ENCODE results near the gene L3MBTL2.
"Not testable (repeated sequence)": the region's sequence is repeated elsewhere in the genome, so short reads cannot be mapped to it uniquely, and the experiment has no call there.

L3MBTL2 gene

DNA sequence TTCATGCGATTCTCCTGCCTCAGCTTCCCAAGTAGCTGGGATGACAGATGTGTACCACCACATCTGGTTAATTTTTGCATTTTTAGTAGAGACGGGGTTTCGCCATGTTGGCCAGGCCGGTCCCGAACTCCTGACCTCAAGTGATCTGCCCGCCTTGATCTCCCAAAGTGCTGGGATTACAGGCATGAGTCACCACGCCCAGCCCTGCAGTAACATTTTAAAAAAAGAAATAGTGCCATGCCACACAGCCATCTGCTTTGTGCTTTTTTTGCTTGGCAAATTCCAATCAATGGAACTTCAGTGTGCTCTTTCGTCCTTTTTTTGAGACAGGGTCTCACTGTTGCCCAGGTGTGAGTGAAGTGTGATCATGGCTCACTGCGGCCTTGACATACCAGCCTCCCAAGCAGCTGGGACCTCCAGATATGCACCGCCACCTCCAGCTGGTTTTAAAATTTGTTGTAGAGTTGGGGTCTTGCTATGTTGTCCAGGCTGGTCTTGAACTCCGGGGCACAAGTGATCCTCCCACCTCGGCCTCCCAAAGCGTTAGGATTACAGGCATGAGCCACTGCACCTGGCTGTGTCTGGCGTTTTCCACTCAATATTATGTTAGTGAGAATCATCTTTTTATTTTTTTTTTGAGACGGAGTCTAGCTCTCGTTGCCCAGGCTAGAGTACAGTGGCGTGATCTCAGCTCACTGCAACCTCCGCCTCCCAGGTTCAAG is 37.4 kb downstream of the L3MBTL2 start:
- no peak for DNase-seq

DNA sequence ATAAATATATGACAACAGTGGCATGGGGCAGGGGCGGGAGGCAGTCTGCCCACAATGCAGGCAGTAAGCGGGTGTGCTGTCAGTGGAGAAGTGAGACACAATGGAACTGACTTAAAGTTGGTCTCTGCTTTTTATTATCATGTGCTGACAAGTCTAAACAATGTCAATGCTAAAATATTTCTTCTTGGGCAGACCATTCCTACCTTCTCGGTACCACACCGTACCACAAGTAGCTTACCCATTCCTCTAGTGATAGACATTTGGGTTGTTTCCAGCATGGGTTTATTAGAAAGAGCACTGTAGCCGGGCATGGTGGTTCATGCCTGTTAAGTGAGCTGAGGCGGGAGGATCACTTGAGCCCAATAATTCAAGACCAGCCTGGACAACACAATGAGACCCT is 38.2 kb downstream of the L3MBTL2 start:
- no peak for DNase-seq

DNA sequence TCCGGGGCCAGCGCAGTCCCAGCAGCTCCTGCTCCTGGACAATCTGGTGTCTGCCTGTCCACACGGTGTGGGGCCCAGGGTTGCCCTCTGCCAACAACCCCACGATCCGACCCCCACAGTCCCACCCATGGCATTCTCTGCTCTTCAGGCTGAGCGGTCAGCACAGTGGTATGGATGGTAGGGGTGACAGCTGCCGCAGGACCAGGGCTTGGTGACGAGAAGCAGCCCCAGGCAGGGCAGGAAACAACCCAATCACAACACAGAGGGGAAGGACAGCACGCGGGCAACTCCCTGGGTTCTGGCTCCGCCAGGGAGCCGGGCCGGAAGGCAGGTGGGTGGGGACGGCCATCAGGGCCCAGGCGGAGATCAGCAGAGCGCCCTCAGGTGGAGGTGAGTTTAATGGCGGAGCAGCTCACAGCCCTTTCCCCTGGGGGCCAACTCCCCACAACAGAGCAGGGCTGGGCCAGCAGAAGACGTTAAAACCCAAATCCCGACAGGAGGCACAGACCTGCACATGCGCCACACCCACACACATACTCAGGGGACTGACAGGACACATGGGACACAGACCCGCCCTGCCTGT is 40.9 kb downstream of the L3MBTL2 start:
- DNase-seq: no peak

DNA sequence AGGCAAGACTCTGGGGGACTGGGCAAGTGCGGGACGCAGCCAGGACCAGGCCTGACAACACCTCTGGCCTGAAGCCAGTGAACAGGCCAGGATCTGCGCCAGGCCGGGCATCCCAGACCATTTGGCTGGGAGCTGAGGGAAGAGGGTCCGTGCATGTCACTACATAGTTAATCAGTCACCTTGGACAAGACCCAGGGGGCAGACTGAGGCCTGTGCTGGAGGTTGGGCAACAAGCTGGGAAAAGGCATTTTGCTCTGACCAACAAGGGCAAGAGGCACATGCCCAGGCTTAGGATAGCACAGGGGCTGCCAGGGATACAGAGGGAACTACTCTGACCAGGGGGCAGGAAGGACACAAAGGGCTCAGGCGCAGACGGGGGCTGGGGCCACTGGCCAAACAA is 42.6 kb downstream of the L3MBTL2 start:
- no peak for DNase-seq

DNA sequence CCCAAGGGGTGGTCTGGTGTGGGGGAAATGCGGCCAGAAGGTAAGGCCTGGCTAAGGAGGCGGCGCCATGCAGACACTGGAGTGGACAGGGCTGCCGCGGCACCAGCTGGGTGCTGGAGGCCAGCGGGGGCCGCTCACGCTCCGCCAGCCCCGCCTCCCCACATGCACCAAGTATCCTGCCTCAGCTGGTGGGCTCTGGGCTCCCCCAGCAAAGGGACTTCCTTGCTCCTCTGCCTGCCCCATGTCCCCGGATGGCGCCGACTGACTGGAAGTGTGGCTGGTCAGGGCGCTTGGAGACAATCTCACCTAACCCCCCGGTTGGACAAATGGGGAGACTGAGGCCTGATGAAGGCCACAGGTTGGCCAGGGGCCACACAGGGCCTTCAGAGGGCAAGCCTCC is 43.2 kb downstream of the L3MBTL2 start:
- DNase-seq: no peak

DNA sequence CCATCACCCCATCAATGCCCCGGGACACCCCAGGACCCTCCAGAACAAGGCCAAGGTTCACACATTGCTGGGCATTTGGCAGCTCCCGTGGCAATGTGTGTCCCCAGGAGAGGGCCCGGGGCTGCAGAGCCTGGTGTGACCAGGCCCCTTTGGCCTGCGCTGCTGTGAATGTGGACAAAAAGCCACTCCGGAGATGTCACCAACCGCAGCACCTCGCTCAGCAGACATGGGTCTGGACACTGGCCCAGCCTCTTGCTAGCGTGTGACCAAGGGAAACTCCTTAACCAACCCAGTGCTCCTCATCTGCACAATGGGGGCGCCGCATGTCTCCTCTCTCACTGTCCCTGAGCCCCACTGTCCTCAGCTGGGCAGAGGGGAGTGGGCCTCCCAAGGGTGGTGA is 43.6 kb downstream of the L3MBTL2 start:
- no peak for DNase-seq

DNA sequence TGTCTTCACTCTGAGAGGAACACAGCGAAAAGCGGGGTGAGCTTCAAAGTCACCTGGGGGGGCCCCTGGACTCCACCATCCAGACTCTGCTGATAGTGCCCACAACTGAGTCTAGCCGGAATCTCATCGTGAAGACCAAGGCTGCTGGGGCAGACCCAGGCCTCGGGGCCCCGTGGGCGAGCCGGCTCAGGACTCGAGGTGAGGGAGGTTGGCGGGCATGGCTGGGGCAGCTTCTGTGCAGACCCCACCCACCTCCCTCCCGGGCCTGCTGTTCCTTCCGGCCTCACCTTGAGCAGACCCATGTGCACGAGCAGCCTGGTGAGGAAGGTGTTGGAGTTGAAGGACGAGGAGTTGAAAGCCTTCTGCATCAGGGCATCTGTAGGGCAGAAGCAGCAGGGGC is 44.3 kb downstream of the L3MBTL2 start:
- no peak for DNase-seq

DNA sequence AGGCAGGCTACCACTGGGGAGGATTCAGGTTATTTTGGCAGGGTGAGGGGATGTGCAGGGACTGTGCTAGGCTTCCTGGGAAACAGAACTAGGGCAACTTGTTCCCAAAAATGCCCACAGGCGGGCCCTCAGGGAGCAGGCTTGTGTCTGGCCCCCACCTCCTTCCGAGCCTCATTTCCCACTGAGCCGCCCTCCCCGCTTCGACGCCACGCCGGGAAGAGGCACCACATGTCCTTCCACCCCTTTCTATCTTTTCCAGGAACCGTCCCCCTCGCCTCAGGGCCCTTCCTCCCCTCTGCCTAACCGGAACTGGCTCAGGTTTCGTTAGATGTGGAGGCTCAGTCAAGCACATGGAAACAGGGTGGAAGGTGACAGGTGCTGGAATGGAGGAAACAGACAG is 45.0 kb downstream of the L3MBTL2 start:
- DNase-seq: no peak

DNA sequence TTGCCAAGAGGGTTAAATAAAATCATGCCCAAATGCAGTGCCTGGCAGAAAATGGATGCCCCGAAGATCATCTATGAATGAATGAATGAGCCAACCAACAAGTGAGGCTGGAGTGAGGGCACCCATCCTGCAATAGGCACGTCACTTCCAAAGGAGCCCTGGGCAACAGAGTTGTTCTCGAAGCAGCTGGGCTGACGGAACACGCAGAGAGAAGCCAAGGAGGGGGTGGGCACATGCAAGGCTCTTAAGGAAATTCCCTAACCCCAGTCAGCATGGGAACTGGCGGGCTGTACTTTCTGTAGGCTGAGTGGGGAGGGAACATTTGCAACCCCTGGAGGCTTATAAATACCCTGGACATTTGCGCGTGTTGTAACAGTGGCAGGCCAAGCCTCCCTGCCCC is 47.3 kb downstream of the L3MBTL2 start:
- no peak for DNase-seq

DNA sequence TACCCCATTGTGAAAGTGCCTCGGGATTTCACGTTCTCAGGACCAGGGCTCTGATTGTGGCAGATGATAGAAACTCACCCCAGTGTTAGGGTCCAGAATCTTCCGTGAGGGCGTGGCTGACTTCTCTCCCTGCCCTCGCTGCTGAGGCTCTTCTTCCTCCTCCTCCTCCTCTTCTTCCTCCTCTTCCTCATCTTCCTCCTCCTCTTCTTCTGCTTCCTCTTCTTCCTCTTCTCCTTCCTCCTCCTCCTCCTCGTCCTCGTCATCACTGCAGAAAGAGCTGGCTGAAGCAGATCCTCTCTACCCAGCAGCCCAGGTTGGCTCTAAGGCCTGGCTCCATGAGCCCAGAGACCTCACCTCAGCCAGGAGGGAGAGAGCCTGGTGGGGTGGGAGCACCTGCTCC is 49.1 kb downstream of the L3MBTL2 start:
- DNase-seq: no peak

DNA sequence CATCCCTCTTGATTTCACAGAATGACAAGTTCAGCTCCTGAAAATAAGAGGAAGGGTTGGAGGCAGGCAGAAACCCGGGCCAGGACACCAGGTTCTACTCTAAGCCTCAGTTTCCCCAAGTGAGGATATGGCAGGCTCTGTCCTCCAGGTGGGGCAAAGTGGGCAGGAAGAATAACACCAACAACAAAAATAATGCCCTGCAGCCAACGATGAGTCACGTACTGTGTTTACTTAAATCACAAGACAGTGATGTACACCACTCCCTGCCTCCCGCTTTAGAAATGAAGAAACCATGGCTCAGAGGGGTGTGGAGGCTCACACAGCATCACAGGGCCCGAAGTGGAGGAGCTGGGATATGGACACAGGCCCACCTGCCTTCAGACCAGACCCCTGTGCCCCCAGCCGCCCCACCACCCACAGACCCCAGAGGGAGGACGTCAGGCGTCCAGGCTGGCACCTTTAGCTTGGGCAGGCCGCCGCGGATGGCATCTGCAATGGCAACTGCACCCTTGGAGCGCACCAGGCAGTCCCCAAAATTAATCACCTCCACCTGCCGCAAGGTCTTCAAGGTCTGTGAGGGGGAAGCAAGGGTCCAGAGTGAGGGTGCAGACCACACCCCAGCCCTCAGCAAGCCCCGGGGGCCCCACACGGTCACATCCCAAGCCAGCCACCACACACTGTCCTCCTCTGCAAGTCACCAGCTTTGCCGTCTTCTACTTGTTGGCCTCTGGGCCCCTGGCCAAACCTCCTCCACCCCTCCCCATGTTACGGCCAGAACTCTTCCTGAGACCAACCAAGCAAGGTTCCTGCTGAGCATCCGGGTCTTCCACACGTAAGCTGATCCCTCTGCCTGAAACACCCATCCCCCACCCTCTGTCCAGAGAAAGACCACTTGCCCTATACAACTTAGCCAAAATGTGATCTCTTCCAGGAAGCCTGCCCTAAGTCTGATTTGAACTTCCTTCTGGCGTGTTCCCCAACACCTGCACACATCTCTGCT is 51.4 kb downstream of the L3MBTL2 start:
- no peak for DNase-seq

DNA sequence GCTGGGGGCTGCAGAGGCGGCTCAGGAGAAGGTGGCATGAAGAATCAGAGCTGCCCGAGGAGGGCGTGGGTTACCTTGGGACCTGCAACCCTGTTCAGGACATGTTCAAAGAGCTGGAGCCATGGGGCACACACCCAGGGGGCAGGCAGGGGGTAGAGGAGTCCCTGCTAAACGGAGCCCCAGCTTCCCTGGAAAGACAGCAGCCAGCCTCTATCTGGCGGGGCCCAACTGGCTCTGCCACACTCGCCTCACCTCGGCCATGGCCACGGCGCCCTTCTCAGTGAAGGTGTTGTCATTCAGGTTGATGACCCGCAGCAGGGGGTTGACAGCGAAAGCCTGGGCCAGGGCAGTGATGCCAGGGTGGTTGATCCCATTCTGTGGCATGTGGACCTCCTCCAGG is 52.6 kb downstream of the L3MBTL2 start:
- no peak for DNase-seq

DNA sequence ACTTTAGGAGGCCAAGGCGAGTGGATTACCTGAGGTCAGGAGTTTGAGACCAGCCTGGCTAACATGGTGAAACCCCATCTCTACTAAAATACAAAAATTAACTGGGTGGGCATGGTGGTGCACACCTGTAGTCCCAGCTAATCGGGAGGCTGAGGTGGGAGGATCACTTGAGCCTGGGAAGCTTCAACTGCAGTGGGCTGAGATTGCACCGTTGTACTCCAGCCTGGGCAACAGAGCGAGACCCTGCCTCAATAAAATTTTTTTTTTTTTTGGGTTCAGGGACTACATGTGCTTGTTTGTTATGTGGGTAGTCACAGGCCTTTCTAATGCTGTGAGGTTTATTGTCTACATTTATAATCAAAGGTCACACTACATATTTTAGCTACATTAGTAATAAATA is 54.6 kb downstream of the L3MBTL2 start:
- DNase-seq: not testable (repeated sequence)

DNA sequence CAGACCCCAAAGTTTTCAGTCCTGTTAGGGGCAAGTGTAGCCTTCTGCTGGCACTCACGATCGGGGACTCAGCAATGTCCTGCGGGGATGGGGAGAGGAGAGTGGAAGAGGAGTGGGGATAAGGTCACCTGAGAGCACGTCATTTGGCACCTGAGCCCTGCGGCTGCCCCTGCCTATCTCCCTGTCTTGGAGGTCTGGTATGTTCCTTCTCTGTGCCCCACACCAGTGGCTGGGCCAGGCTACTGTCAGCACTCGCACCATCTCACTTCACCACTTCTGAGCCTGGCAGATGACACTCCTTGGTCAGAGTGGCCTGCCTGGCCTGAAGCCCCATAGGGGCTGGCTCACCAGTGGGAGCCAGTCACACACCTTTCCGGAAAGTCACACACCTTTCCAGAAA is 55.8 kb downstream of the L3MBTL2 start:
- no peak for DNase-seq

DNA sequence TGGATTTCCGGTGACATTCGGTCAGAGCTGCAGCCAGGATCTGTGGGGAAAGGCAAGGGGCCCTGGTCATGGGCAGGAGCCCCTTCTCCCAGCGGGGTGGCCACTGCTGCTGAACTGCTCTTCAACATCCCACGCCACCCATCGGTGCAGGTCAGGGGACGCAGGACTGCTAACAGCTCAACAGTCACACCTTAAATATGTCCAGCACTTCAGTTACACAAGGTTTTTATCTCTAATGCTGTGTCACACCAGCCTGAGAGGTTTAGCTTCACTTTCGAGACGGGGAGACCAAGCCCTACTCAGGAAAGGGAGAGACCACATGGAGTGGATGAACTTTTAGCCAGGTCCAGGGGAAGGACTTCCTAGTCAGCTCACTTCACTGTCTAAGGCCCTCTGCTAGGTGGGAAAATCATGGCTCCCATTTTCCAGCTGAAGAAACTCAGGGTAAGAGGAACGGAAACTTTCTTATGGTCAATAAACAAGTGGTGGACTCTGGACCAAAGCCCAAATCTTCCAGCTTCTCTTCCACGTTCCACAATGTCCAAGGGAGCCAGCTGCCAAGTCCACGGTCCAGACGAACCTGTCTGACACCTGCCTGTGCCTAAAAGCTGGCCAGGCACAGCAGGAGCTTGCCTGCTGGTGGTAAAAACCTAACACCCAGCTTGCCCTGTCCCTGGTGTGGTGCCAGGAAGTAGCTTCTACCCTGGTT is 56.6 kb downstream of the L3MBTL2 start:
- no peak for DNase-seq

DNA sequence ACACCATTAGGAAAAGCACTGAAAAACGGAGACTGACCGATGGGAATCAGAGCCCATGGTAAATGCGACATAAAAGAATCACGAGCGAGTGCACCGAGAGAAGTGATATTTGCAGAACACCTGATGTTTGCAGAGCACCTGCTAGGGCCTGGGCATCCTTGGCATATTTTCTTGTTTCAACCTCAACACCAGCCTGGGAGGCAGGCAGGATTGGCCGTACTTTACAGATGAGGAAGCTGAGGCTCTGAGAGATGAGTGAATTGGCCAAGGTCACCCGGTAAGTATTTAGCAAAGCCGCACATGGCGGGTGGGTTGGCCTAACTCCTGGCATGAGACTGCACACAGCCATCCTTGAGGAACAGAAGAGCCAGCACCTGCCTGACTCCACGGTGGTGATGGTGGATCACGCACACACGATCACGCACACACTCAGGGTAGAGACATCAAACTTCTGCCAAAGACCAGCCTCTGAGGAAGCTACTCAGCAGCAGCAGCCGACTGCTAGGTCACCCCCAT is 57.2 kb downstream of the L3MBTL2 start:
- no peak for DNase-seq

DNA sequence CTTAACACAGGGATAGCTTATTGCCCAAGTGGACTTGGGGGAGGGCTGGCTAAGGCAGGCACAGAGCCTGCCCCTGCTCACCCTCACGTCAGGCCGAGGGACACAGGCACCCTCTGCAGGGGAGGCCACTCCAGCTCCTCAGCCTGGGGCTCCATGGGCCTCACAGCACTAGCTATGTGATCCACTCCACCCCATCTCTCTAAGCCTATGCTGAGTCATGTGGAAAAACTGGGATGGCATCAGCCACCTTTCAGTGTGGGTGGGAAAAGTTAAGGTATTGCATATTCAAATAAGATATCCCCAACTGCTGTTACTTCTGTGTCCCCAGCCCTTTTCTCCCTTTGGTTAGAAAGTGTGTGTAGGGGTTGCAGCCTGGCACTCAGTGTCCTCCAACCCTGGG is 58.6 kb downstream of the L3MBTL2 start:
- no peak for DNase-seq

DNA sequence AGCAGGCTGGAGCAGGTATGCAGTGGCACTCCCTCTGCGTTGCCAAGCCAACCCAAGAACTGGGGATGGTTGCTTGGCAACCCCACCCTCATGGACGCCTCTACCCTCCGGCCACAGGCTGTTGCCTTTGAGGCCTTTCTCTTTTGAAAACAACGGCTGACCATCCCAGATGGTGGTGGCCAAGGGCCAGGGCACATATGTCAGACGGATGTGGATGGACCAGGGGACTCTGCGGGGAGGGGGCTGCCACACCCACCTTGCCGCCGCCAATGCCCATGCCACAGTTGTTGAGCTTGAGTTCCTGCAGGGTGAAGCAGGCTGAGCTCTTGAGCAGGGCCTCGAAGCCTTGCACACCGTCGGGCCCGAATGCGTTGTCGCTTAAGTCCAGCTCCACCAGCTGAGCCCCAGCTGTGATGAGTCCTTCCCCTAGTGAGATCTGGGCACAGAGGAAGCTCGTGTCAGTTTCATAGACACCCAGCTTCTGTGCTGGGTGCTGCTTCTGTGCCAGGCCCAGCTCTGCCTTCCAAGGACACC is 59.4 kb downstream of the L3MBTL2 start:
- no peak for DNase-seq

DNA sequence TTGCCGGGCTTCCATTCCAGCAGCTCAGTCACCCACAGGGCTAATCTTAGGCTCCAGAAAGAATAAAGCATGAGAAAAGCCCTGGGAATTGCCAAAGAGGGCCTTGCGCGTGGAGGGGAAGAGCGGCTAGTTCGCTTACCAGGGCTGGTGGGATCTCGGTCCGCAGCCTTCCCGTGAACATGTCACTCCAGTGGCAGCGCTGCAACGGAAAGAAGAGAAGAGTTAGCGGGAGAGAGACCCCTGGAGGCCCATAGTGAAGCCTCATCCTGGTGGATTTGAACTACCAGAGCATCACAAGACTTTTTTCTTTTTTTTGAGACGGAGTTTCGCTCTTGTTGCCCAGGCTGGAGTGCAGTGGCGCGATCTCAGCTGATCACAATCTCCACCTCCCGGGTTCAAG is 62.8 kb downstream of the L3MBTL2 start:
- no peak for DNase-seq

DNA sequence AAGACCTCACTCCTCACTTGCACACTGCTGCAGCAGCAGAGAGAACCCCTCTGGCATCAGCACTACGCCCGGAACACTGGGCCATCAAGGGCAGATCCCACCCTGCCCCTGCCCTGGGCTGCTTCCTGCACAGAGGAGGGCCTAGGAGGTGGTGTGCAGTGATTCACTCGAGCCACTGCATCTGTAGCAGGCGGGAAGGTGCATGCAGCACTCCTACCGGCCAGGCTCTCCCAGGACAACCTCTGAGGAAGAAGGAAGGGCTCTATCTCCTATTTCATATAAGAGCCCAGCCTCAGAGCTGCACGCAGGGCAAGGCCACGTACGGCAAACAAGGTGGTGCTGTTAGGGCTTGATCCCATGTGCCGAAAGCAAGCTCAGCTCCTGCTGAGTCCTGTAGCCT is 66.7 kb downstream of the L3MBTL2 start:
- DNase-seq: no peak

DNA sequence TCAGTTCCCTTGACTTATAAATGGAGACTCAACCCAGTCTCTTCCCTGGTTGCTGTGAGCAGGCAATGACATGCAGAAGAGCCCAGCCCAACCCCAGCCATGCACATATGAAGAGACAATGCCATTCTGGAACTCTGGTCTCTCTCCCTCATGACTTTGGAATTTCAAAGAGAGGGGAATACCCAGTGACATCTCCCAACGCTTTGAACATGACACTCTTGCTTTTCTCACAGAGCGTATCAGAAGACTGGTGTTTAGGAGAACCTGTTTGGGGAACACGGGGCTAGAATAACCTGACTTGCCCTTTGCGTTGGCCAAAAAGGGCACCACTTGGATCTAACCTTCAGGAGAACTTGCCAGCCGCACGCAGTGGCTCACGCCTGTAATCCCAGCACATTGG is 68.0 kb downstream of the L3MBTL2 start:
- no peak for DNase-seq

DNA sequence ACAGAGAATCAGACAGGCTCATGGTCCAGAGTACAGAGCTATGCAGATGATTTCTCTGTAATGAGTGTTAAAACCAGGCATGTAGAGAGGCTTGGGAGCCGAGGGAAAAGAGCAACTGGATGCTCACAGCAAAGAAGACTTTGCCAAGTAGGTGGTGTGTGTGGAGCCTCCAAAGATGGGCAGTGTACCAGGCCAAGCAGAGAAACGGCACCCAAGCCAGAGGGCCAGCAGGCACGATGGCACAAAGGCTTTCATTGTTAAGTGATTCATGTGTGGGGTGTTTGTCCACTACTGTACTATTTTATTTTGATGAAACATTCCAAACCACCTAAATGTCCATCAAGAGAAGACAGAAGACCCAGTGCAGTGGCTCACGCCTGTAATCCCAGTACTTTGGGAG is 69.7 kb downstream of the L3MBTL2 start:
- no peak for DNase-seq

DNA sequence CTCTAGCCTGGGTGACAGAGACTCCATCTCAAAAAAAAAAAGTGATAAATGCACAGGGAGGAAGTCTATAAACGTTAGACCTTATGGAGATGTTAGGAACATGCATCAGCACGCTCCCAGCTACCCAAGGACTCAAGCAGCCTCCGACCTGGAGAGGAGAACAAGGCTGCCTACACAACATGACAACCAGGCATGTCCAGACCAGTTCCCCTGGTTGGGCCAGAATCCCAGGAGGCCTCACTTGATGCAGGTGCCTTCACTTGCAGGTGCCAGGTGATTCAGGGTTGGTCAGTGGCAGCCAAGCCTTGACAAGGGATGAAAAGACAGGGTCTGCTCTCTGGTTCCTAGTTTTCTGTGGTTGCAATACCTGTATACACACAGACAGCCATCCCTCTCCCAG is 75.0 kb downstream of the L3MBTL2 start:
- no peak for DNase-seq
